GM12878 (cell line): ENCODE measurements around the gene HTRA3. TPM values are rescaled to one million over a fixed set of nuclear protein-coding genes. Genes with fewer than 3 reads are reported as not detected.

ENCODE experiments used
- ATAC-seq: fragments of 200-7000 bp; cut with Tn5 transposase; 3 replicates; pipeline ENCODE4 v1.9.1; 2020; ENCODE audit warnings: mild to moderate bottlenecking, moderate library complexity
- BruUV-seq: library from RNA; stranded (reverse); fragments of 400-500 nt; replicated peaks from 2 replicates; lab custom pipeline; 2021; lab: Mats Ljungman, UMichigan
- CTCF ChIA-PET: fragments of 300-600 bp; sonication (Branson Sonifier 250); formaldehyde crosslinking; extraction: SDS; loops from one replicate; lab custom pipeline; 2021; ENCODE audit warnings: inconsistent platforms; lab: Yijun Ruan, JAX
- POLR2A ChIA-PET: fragments of 350-600 bp; formaldehyde crosslinking; extraction: SDS; loops from one replicate; lab custom pipeline; 2021; ENCODE audit warnings: inconsistent platforms; lab: Charles Lee
- RAD21 ChIA-PET: fragments of 300-600 bp; sonication (Branson Sonifier 250); formaldehyde crosslinking; loops from one replicate; lab custom pipeline; 2023; ENCODE audit warnings: antibody characterized with exemption; ENCODE audit not compliant: unreplicated experiment; lab: Charles Lee
- SMC1A ChIA-PET: fragments of 300-600 bp; sonication (Branson Sonifier 250); formaldehyde crosslinking; loops from one replicate; lab custom pipeline; 2023; ENCODE audit not compliant: unreplicated experiment, uncharacterized antibody; lab: Charles Lee
- DNase-seq: peaks from one replicate; pipeline ENCODE4 v3.0.0-alpha.2; 2011; ENCODE audit warnings: low read depth, low spot score
- FAIRE-seq: peaks from 3 replicates; lab custom pipeline; 2011; peaks lifted over from hg19 to GRCh38; lab: Jason Lieb, UNC
- H2AFZ ChIP-seq: 2 replicates; pipeline ENCODE4 v1.6.0; 2011; ENCODE audit warnings: low read depth, low read length, control low read depth; ENCODE audit not compliant: control insufficient read depth
- H3K27ac ChIP-seq: 2 replicates; pipeline ENCODE4 v1.5.1; 2011; ENCODE audit warnings: control low read depth; ENCODE audit not compliant: control insufficient read depth, insufficient read depth
- H3K27me3 ChIP-seq, 2 experiments: replicated peaks in 1 of 2; 2 replicates each; pipeline versions ENCODE4 v1.6.0 to v1.6.1; 2011; ENCODE audit warnings: low read length in 1 of 2; ENCODE audit not compliant: control insufficient read depth in 2 of 2, insufficient read depth in 2 of 2
- H3K36me3 ChIP-seq, 2 experiments: 2 replicates each; pipeline ENCODE4 v1.5.1; 2011; ENCODE audit warnings: low read length in 1 of 2; ENCODE audit not compliant: control insufficient read depth in 2 of 2, insufficient read depth in 2 of 2
- H3K4me1 ChIP-seq: 2 replicates; pipeline ENCODE4 v1.6.1; 2011; ENCODE audit warnings: mild to moderate bottlenecking, low read length, moderate library complexity, mixed read lengths; ENCODE audit not compliant: control insufficient read depth, insufficient read depth
- H3K4me2 ChIP-seq: 2 replicates; pipeline ENCODE4 v1.6.0; 2011; ENCODE audit warnings: control low read depth; ENCODE audit not compliant: control insufficient read depth, insufficient read depth
- H3K4me3 ChIP-seq: fragments of 200-600 bp; sonication (generic); 2 replicates; pipeline ENCODE4 v1.5.1; 2016
- H3K79me2 ChIP-seq: 2 replicates; pipeline ENCODE4 v1.6.0; 2011; ENCODE audit warnings: low read length; ENCODE audit not compliant: control insufficient read depth, insufficient read depth
- H3K9ac ChIP-seq: 2 replicates; pipeline ENCODE4 v1.8.0; 2011; ENCODE audit warnings: low read length, control low read depth, mixed read lengths; ENCODE audit not compliant: control insufficient read depth, insufficient read depth
- H3K9me3 ChIP-seq: replicated peaks from 3 replicates; pipeline ENCODE4 v1.5.1; 2011; ENCODE audit warnings: mild to moderate bottlenecking, low read length; ENCODE audit not compliant: control insufficient read depth, insufficient read depth
- H4K20me1 ChIP-seq: 2 replicates; pipeline ENCODE4 v1.6.0; 2011; ENCODE audit not compliant: control insufficient read depth, insufficient read depth
- BHLHE40 ChIP-seq, 2 experiments: fragments of 450-650 bp in 1 of 2; IDR thresholded peaks; 2 replicates each; pipeline ENCODE4 v1.6.1; 2011 to 2017; ENCODE audit warnings: low read depth in 2 of 2, borderline replicate concordance in 1 of 2, improper control_type of control experiment in 1 of 2, low read length in 1 of 2, mild to moderate bottlenecking in 1 of 2
- EP300 ChIP-seq, 2 experiments: fragments of 150-350 bp in 1 of 2; IDR thresholded peaks; 2 replicates each; pipeline ENCODE4 v1.6.1; 2011 to 2012; ENCODE audit warnings: low read depth in 2 of 2, low read length in 2 of 2, borderline replicate concordance in 1 of 2, improper control_type of control experiment in 1 of 2, inconsistent platforms in 1 of 2; ENCODE audit not compliant: control insufficient read depth in 1 of 2
- IKZF2 ChIP-seq, 2 experiments: fragments of 450-650 bp; IDR thresholded peaks; 2 replicates each; pipeline ENCODE4 v1.6.1; 2017; ENCODE audit warnings: mild to moderate bottlenecking in 2 of 2, moderate library complexity in 2 of 2
- SMC3 ChIP-seq: IDR thresholded peaks from 2 replicates; pipeline ENCODE4 v1.6.1; 2011; ENCODE audit warnings: low read length, improper control_type of control experiment, borderline replicate concordance
- WGBS: methylation state at CpG from one replicate; pipeline ENCODE4 v1.1.6; 2016; ENCODE audit warnings: low lambda C conversion rate; ENCODE audit not compliant: insufficient replicate concordance, insufficient coverage; ENCODE audit errors: missing lambda C conversion rate; 5-methylcytosine and 5-hydroxymethylcytosine counted together
- in situ Hi-C: fragments of 300-500 bp; cut with MboI; formaldehyde crosslinking; loops from 9 replicates; pipeline ENCODE4 v1.14.3; 2018; ENCODE audit warnings: mixed read lengths
- intact Hi-C: fragments of 100-400 bp; cut with micrococcal nuclease; formaldehyde crosslinking; loops from one replicate; pipeline ENCODE4 v1.14.2; 2022; ENCODE audit not compliant: unreplicated experiment
- polyA plus RNA-seq, 11 experiments: library from polyadenylated mRNA; depleted of rRNA in 4 of 11; unstranded in 6 of 11; stranded (reverse) in 5 of 11; fragments of >200 nt; fragmentation: Nextera tagmentation in 4 of 11; fragmentation: Illumina TruSeq in 1 of 11; extraction: Ambion mirVana in 4 of 11; extraction: Trizol in 1 of 11; gene quantifications; 1 replicate in 1 of 11; 2 replicates in 10 of 11; pipeline versions ENCODE4 v1.2.1 to v1.2.3, GENCODE V29; 2011 to 2016; ENCODE audit warnings: inconsistent platforms in 2 of 11, missing spikeins in 2 of 11, low read depth in 1 of 11
- total RNA-seq, 4 experiments: library from RNA; depleted of rRNA in 3 of 4; stranded (reverse); fragments of >200 nt in 3 of 4; fragmentation: Illumina TruSeq in 1 of 4; extraction: Trizol in 1 of 4; gene quantifications; 2 replicates each; pipeline versions ENCODE4 v1.2.1 to v1.2.3, GENCODE V29; 2013 to 2021
- TF ChIP-seq, protein P1 (sequence below): IDR thresholded peaks from 2 replicates; pipeline ENCODE4 v1.6.1; 2012; ENCODE audit warnings: mild to moderate bottlenecking, low read depth, low read length

Gene HTRA3
- total and polyA plus RNA-seq, 10 of the 15 experiments (the other 5 are each of a cell fraction or from before 2014, with no cell fraction given): 0.04 to 1.2 (median 0.08) TPM; not detected in 7

DNA sequence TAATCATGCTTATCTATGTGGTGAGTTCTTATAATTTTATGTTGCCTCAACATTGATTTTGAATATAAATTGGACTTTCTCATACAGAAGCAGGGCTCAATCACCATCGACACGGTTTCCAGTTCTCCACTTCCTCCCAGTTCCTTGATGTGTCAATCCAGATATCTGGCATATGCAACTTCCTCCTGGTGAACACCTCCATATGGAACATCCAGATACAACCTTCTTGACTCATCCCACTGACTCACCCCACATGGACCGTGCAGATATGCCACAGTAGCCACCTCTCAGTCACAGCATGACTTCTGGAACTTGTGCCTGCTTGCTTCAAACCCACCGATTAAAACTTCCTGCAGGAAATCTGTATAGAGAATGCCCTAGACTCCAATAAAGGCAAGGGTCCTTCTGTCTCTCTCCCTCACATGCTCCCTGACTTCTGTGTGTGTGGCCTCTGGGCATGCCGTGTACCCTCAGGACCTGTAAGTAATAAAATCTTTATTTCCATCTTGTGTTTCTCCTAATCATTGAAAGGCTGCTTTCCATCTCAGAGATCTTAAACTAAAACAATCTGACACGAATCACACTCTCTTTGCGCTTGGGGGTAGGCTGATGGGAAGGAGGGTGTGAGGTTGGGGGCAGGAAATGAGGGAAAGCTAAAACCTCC, 67.0 kb downstream of the HTRA3 start (continued):
- no peak for TF ChIP-seq SMC3

DNA sequence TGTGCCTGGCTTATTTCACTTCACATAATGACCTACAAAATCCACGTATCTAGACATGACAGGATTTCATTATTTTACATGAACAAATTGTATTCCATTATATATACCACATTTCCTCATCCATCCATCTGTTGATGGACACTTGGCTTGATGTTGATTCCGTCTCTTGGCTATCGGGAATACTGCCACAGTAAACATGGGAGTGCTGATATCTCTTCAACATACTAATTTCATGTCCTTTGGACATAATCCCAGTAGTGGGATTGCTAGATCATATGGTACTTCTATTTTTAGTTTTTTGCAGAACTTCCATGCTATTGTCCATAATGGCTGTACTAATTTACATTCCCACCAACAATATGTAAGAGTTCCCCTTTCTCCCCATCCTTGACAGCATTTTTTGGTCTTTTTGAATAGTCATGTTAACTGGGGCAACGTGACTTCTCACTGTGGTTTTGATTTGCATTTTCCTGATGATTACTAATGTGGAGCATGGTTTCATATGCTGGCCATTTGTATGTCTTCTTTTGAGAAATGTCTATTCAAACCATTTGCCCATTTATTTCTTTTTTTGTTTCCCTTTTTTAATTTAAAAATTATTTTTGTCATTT, 68.9 kb downstream of the HTRA3 start:
- H3K27me3 ChIP-seq: no peaks in the 10 kb centered on the region
- intact Hi-C loops: no loop called here
- ChIA-PET RAD21 (no interaction called here), CTCF (no interaction called here), SMC1A (no interaction called here), POLR2A (no interaction called here)
- H3K36me3 ChIP-seq: no peaks in the 10 kb centered on the region
- H2AFZ ChIP-seq: no peak overlapping the region
- ATAC-seq: no peak
- no peak overlapping the region for H3K9ac ChIP-seq
- H4K20me1 ChIP-seq: no peaks in the 10 kb centered on the region
- no TSS peak for BruUV-seq
- no peak overlapping the region for H3K4me3 ChIP-seq
- TF ChIP-seq, protein P1, sequence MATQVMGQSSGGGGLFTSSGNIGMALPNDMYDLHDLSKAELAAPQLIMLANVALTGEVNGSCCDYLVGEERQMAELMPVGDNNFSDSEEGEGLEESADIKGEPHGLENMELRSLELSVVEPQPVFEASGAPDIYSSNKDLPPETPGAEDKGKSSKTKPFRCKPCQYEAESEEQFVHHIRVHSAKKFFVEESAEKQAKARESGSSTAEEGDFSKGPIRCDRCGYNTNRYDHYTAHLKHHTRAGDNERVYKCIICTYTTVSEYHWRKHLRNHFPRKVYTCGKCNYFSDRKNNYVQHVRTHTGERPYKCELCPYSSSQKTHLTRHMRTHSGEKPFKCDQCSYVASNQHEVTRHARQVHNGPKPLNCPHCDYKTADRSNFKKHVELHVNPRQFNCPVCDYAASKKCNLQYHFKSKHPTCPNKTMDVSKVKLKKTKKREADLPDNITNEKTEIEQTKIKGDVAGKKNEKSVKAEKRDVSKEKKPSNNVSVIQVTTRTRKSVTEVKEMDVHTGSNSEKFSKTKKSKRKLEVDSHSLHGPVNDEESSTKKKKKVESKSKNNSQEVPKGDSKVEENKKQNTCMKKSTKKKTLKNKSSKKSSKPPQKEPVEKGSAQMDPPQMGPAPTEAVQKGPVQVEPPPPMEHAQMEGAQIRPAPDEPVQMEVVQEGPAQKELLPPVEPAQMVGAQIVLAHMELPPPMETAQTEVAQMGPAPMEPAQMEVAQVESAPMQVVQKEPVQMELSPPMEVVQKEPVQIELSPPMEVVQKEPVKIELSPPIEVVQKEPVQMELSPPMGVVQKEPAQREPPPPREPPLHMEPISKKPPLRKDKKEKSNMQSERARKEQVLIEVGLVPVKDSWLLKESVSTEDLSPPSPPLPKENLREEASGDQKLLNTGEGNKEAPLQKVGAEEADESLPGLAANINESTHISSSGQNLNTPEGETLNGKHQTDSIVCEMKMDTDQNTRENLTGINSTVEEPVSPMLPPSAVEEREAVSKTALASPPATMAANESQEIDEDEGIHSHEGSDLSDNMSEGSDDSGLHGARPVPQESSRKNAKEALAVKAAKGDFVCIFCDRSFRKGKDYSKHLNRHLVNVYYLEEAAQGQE: no peak
- TF ChIP-seq IKZF2 (IDR thresholded peaks at IDR 0.05) (no peak), BHLHE40 (IDR thresholded peaks at IDR 0.05; ENCODE audit: borderline replicate concordance in 1 of 2, low read depth in 2 of 2, low read length in 1 of 2) (peak in 1 of 2 experiments; percentile 36; a peak in 1 of 4 replicates), EP300 (IDR thresholded peaks at IDR 0.05; ENCODE audit: borderline replicate concordance in 1 of 2, control insufficient read depth in 1 of 2, low read depth in 2 of 2, low read length in 2 of 2) (no peak)
- in situ Hi-C loops: no loop called here
- no peak for FAIRE-seq
- no peak overlapping the region for H3K4me2 ChIP-seq
- H3K4me1 ChIP-seq: no peaks in the 10 kb centered on the region
- no peaks in the 10 kb centered on the region; the same call in 1 of the 3 replicates for H3K9me3 ChIP-seq
- no peak overlapping the region for H3K27ac ChIP-seq
- DNase-seq: no peak
- H3K79me2 ChIP-seq: no peaks in the 10 kb centered on the region
- WGBS: 49% methylated on average over 4 of the region's 4 CpGs
